ENCODE measurements around the gene EGR4.
"Not testable (repeated sequence)": the region's sequence is repeated elsewhere in the genome, so short reads cannot be mapped to it uniquely, and the experiment has no call there.

The EGR4 gene

DNA sequence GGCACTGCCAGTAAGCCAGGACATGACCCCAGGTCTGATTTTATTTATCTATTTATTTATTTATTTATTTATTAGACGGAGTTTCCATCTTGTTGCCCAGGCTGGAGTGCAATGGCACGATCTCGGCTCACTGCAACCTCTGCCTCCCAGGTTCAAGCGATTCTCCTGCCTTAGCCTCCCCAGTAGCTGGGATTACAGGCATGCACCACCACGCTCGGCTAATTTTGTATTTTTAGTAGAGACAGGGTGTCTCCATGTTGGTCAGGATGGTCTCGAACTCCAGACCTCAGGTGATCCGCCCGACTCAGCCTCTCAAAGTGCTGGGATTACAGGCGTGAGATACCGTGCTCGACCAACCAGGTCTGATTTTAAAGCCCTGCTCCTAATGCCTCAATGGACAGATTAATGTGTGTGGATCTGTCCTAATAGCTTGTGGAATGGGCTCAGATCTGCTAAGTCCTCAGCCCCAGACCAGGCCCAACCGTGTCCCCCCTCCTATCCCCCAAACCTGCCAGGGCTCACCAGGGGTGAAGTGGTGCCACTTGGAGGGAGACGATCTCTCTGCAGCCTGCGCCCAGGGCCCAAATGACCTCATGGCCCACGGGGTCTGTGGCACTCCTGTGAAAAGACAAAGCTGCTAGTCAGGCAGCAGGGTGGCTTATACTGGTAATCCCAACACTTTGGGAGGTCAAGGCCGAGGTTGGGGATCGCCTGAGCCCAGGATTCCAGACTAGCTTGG is 30.5 kb downstream of the EGR4 start:
- DNase-seq: not testable (repeated sequence)

- no peak for DNase-seq
Measured at GRCh38 chr2:73262108-73262651, 31.2 kb downstream of the EGR4 start.

- no peak for DNase-seq
Measured at GRCh38 chr2:73260338-73260984, 32.9 kb downstream of the EGR4 start.

DNA sequence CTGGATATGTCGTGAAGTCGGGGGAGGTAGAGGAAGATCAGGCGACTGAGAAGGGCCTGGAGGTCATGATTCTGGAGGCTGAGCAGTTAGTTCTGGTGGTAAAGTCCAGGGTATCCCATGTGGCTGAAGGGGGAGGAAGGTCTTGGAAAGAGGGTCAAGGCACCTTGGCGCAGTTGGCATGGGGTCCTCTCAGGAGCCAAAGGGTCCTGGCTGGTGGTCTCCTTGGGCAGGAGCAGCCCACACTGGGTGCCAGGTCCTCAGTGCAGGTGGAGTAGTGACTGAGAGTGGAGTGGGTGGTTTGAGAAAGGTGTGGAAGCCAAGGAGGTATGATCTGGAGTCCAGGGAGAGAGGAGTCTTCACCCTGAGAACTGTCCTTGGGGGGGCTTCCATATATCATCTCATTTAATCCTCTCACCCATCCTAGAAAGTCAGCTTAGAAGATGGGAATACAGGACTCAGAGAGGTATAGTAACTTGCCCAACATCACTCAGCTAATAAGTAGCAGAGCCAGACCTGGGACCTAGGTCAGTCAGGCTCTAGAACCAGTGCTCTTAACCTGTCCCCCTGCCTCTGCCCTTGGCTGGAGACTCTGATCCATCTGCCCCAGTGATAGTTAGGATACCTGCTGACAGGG is 33.5 kb downstream of the EGR4 start:
- no peak for DNase-seq

DNA sequence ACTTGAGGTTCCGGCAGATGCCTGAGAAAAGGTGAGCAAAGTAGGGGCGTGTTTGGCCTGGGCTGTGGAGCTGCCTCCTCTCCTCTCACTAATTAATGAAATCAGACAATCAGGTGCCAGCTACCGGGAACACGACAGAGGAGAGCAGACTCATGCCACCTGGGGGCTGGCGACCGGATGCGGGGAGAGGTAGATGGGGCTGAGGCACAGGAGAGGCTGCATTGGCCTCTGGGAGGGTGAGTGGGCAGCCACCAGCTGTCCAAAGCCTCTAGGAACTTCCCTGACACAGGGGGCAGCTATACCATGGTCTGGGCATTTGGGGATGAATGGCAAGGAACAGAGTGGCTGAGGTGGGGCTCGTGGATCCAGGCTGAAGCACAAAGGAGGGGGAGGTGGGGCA is 34.1 kb downstream of the EGR4 start:
- DNase-seq: no peak

GRCh38 chr2:73258913-73259215 is 34.5 kb downstream of the EGR4 start:
- no peak for DNase-seq

- DNase-seq: no peak
Measured at GRCh38 chr2:73258186-73258912, 35.0 kb downstream of the EGR4 start.

GRCh38 chr2:73257425-73258125 is 35.8 kb downstream of the EGR4 start:
- DNase-seq: no peak

- DNase-seq: no peak
Measured at GRCh38 chr2:73257021-73257420, 36.3 kb downstream of the EGR4 start.

DNA sequence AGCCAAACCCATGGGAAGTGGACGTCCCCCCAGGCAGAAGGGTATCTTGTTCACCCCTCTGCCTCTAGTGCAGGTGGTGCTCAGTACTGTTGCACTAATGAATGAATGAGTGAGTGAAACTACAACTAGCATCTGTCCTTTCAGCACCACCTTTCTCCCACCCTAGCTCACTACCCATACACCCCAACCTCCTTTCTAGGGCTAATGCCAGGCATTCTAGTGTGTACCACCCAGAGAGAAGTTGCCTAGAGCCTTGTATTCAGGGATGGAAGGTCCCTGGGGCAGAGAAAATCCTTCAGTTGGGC is 36.8 kb downstream of the EGR4 start:
- no peak for DNase-seq

DNA sequence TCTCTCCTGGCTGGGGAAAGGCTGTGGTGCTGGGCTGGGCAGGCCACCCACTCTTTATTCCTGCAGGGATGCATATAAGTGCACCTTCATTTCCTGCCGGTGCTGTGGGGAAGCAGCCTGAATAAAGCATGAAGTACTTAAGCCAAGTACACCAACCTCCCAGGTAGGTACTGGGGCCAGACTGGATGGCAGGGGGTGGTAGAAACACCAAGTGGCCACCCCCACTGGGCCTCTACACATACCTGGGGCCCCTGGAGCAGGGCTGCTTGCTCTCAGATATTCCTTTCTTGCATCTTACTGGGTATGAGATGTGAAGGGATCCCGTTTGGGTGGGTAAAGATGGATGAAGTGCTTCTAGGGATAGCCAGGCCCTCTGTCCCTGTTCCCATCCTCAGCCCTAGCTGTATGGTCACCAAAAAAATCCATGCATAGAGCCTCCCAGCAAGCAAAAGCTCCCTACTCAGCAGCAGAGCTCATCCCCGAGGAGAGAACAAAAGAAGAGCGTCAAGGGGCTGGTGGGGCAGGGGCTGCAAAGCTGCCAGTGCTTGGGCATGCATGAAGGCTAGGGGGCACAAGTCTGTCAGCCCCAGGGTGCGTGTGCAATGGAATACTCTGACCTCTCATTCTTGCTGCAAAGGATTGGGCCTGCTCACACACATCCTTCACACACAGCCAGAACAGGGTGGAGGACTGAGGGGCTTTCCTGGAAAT is 37.3 kb downstream of the EGR4 start:
- DNase-seq: no peak

- no peak for DNase-seq
Measured at GRCh38 chr2:73255007-73255644, 38.2 kb downstream of the EGR4 start.

DNA sequence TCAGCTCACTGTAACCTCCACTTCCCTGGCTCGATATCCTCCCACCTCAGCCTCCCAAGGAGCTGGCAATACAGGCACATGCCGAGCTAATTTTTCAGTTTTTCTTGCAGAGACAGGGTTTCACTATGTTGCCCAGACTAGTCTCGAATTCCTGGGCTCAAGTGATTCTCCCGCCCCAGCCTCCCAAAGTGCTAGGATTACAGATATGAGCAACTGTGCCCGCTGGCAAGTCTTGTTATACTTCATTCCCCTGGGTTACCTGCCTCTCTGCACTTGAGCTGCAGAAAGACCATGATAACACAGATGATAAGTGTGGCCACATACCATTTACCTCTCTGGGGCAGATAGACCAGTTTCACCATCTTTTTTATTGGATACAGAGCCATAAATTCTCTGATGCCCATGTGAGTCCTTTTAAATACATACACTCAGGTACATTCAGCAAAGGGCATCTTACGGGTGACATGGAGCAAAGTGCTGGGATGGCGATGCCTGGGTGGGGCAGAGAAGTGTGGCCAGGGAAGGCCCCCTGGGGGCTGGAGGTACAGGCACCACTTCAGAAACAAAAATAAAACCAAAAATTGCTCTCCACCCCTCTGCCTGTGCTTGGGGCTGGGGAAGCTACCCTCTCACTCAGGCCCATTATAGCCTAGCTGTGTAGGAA is 38.9 kb downstream of the EGR4 start:
- DNase-seq: no peak

GRCh38 chr2:73253901-73254300 is 39.4 kb downstream of the EGR4 start:
- no peak for DNase-seq

- no peak for DNase-seq
Measured at GRCh38 chr2:73253400-73253799, 39.9 kb downstream of the EGR4 start.

DNA sequence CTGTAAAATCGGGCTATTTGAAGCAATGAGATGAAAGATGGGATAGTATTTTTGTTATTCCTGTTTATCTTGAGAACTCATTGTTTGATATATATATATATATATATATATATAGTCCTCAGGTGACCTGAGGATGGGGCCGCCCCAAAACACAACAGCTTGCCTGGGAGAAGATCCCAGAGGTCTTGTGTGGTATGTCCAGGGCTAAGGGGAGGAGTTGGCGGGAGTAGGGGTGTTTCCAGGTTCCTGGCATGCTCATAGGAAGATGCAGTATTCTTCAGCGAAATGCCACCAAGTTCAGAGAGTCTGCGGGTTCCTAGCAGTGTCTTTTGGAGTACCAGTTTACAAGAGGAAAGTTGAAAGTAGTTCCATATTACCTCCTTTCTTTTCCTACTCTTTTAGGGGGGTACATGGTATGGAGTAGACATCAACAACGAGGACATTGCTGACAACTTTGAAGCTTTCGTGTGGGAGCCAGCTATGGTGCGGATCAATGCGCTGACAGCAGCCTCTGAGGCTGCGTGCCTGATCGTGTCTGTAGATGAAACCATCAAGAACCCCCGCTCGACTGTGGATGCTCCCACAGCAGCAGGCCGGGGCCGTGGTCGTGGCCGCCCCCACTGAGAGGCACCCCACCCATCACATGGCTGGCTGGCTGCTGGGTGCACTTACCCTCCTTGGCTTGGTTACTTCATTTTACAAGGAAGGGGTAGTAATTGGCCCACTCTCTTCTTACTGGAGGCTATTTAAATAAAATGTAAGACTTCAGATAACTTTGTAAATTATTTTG is 40.9 kb downstream of the EGR4 start:
- no peak for DNase-seq

DNA sequence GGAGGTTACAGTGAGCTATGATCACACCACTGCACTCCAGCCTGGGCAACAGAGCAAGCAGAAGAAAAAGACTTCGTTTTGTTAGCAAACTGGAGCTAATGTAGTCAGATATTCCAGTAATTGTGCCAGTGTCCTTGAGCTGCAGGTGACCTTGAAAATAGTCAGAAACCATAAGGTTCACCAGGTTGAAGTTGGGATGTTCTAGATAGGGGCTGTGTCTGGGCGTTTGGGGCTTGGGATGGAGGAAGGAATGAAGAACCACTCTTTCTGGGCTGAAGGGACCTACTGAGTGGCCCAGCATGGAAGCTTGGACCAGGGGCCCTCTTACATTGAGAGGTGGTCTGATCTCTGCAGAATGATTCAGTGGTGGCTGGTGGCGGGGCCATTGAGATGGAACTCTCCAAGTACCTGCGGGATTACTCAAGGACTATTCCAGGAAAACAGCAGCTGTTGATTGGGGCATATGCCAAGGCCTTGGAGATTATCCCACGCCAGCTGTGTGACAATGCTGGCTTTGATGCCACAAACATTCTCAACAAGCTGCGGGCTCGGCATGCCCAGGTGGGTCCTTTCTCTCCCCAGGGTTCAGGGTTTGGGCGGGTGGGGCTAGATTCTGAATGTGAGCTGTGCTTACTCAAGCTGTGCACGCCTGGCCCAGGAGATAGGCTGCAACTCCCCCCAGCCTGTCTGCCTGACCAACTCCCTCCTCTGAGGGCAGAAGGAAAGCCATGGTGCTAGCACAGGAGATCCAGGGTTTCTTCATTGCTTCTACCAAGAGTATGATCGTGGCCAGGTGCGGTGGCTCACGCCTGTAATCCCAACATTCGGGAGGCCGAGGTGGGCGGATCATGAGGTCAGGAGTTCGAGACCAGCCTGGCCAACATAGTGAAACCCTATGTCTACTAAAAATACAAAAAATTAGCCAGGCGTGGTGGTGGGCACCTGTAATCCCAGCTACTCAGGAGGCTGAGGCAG is 42.2 kb downstream of the EGR4 start:
- DNase-seq: no peak

GRCh38 chr2:73249636-73250035 is 43.7 kb downstream of the EGR4 start:
- DNase-seq: no peak

GRCh38 chr2:73246850-73247249 is 46.5 kb downstream of the EGR4 start:
- no peak for DNase-seq
